Measurements from ENCODE around the gene PCBD1. TPM values are rescaled to one million over a fixed set of nuclear protein-coding genes. Genes with fewer than 3 reads are reported as not detected.
A peak's percentile ranks its signal among the peaks of the same experiment; 100 is the strongest.

Gene PCBD1
- polyA plus RNA-seq, 4 donors = 122 to 140 (median 133) TPM

- no peak for DNase-seq (ENCODE audit: low read depth in 4 of 4, low spot score in 3 of 4)
Observed at GRCh38 chr10:70905071-70906021, 17.0 kb upstream of the PCBD1 start.

- DNase-seq (ENCODE audit: low read depth in 4 of 4, low spot score in 3 of 4) = peak in 2 of 4 donors; percentile 41 to 52
Observed at GRCh38 chr10:70903262-70903921, 15.0 kb upstream of the PCBD1 start.

GRCh38 chr10:70902661-70903261 lies 14.4 kb upstream of the PCBD1 start:
- DNase-seq (ENCODE audit: low read depth in 4 of 4, low spot score in 3 of 4) = no peak

GRCh38 chr10:70901276-70901878 lies 13.0 kb upstream of the PCBD1 start:
- DNase-seq (ENCODE audit: low read depth in 4 of 4, low spot score in 3 of 4) = no peak

- DNase-seq (ENCODE audit: low read depth in 4 of 4, low spot score in 3 of 4) = no peak
Observed at GRCh38 chr10:70899096-70899495, 10.7 kb upstream of the PCBD1 start.

- DNase-seq (ENCODE audit: low read depth in 4 of 4, low spot score in 3 of 4) = no peak
Observed at GRCh38 chr10:70898687-70899086, 10.3 kb upstream of the PCBD1 start.

- DNase-seq (ENCODE audit: low read depth in 4 of 4, low spot score in 3 of 4) = no peak
Observed at GRCh38 chr10:70896551-70896950, 8.2 kb upstream of the PCBD1 start.

- DNase-seq (ENCODE audit: low read depth in 4 of 4, low spot score in 3 of 4) = no peak
Observed at GRCh38 chr10:70894416-70894815, 6.1 kb upstream of the PCBD1 start.

- no peak for DNase-seq (ENCODE audit: low read depth in 4 of 4, low spot score in 3 of 4)
Observed at GRCh38 chr10:70893227-70894006, 5.1 kb upstream of the PCBD1 start.

GRCh38 chr10:70892631-70893030 lies 4.3 kb upstream of the PCBD1 start:
- no peak for DNase-seq (ENCODE audit: low read depth in 4 of 4, low spot score in 3 of 4)

- DNase-seq (ENCODE audit: low read depth in 4 of 4, low spot score in 3 of 4) = no peak
Observed at GRCh38 chr10:70891627-70892026, 3.3 kb upstream of the PCBD1 start.

- DNase-seq (ENCODE audit: low read depth in 4 of 4, low spot score in 3 of 4) = peak in 3 of 4 donors; percentile 20 to 56 (median 46)
Observed at GRCh38 chr10:70890917-70891431, 2.6 kb upstream of the PCBD1 start.

- DNase-seq (ENCODE audit: low read depth in 4 of 4, low spot score in 3 of 4) = no peak
Observed at GRCh38 chr10:70889291-70889690, 926 bp upstream of the PCBD1 start.

- no peak for DNase-seq (ENCODE audit: low read depth in 4 of 4, low spot score in 3 of 4)
Observed at GRCh38 chr10:70886921-70887665, 1.3 kb downstream of the PCBD1 start.

GRCh38 chr10:70885931-70886903 lies 2.1 kb downstream of the PCBD1 start:
- DNase-seq (ENCODE audit: low read depth in 4 of 4, low spot score in 3 of 4) = no peak

GRCh38 chr10:70885481-70885880 lies 2.9 kb downstream of the PCBD1 start:
- no peak for DNase-seq (ENCODE audit: low read depth in 4 of 4, low spot score in 3 of 4)

GRCh38 chr10:70884741-70885140 lies 3.6 kb downstream of the PCBD1 start:
- DNase-seq (ENCODE audit: low read depth in 4 of 4, low spot score in 3 of 4) = no peak

GRCh38 chr10:70880077-70880534 lies 8.3 kb downstream of the PCBD1 start:
- peak; percentile 63 to 69 (median 66) for DNase-seq (ENCODE audit: low read depth in 4 of 4, low spot score in 3 of 4)

All from right renal pelvis (tissue), 4 donors.